D721Med (cell line): Measurements from ENCODE around the gene GPHN.

ENCODE experiments used
- DNase-seq: peaks from one replicate; pipeline ENCODE4 v3.0.0; 2011; ENCODE audit warnings: low spot score; ENCODE audit not compliant: insufficient read length
- FAIRE-seq: peaks from 2 replicates; lab custom pipeline; 2011; peaks lifted over from hg19 to GRCh38; lab: Jason Lieb, UNC
- TF ChIP-seq, protein P1 (sequence below): IDR thresholded peaks from 2 replicates; pipeline ENCODE4 v1.5.1; 2012; ENCODE audit warnings: mild to moderate bottlenecking, control low read depth; ENCODE audit not compliant: insufficient read depth; ENCODE audit errors: missing control alignments

Gene GPHN

DNA sequence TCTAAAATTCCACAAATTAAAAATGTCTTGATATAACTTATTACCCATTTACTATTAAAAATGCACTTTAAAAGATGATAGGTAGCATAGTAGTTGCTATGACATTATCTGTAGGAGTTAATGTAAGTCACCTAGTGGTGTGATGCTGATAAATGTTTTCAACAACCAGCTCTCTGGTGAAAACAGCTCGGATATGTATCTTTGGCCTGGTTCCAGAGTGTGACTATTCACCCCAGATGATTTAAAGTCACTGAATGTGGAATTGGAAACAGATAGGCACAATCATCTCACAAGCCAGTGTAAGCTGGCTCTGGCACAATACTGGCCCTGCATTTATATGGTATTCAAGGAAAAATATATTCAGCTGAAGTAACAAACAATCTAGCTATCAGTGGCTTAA is 31.0 kb upstream of the GPHN start:
- TF ChIP-seq, protein P1, sequence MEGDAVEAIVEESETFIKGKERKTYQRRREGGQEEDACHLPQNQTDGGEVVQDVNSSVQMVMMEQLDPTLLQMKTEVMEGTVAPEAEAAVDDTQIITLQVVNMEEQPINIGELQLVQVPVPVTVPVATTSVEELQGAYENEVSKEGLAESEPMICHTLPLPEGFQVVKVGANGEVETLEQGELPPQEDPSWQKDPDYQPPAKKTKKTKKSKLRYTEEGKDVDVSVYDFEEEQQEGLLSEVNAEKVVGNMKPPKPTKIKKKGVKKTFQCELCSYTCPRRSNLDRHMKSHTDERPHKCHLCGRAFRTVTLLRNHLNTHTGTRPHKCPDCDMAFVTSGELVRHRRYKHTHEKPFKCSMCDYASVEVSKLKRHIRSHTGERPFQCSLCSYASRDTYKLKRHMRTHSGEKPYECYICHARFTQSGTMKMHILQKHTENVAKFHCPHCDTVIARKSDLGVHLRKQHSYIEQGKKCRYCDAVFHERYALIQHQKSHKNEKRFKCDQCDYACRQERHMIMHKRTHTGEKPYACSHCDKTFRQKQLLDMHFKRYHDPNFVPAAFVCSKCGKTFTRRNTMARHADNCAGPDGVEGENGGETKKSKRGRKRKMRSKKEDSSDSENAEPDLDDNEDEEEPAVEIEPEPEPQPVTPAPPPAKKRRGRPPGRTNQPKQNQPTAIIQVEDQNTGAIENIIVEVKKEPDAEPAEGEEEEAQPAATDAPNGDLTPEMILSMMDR, result no peak
- no peak for DNase-seq
- no peak for FAIRE-seq

DNA sequence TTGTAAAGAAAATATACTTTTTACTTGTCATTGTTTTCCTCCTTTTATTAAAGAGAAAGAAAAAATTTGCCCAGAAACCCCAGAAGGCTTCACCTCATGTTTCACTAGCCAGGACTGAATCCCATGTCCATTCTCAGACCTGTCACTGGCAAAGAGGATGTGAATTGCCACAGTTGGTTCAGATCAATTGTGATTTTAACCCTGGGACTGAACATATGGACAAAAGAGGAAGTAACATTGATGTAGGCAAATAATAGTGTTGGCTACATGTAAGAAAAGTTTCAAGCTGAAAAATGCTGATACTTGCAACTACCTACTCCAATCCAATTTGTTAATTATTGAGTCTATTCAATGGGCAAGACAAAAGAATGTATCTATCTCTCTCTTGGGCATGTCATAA is 30.4 kb upstream of the GPHN start:
- FAIRE-seq (no peak), DNase-seq (no peak)
- TF ChIP-seq, protein P1, result no peak

DNA sequence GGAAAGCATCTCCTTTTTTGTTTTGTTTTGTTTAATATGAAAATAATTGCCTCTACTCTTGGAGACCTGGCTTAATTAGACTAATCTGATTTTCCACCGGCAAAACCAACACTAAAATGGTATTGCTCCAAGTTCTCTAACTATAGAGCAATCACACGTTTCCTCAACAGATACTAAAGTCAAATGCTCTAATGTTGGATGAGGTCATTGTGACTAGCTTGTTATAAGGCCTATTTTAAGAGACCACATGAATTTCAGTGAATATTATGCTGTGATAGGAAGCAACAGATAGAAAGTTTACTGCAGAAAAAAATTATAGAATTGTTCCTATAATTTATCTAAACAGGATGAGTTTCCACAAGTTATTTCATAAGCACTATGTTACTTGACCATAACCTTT is 25.1 kb upstream of the GPHN start:
- TF ChIP-seq, protein P1, result no peak
- DNase-seq (no peak), FAIRE-seq (no peak)

DNA sequence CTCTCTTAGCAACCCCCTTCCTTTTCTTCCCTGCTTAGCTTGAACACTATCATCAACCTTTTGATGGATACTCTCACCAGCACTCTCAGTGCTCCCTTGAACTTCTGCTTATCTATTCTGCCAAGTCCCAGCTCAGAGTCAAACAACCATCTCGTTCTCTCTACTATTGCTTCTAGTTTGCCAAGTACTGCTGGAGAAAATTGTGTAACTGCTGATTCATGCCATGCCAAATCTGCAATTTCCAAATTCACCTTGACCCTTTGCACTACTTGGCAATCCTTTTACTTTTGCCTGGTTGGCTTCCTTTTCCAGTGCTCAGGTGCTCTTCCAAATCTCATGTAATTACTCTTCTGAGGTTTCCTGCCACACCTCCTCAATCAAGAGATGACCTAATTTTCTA is 24.6 kb upstream of the GPHN start:
- DNase-seq (no peak), FAIRE-seq (no peak)
- TF ChIP-seq, protein P1, result no peak

DNA sequence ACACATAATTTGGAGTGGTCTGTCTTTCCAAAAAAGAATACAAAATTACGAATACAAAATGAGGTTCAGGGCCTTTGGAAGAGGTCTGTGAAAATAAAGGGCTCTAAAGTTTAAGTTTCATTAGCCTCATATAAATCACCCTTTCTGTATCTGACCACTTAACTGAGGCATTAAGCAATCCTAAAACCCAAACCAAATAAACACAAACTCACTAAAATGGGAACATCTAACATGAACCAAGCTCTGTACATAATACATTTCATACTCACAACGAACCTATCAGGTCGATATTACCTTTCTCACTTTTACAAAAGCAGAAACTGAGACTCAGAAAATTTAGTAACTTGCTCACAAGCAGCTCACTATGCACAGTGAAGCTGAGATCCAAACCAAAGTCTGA is 22.9 kb upstream of the GPHN start:
- DNase-seq, result no peak
- no peak for FAIRE-seq
- TF ChIP-seq, protein P1, result no peak

DNA sequence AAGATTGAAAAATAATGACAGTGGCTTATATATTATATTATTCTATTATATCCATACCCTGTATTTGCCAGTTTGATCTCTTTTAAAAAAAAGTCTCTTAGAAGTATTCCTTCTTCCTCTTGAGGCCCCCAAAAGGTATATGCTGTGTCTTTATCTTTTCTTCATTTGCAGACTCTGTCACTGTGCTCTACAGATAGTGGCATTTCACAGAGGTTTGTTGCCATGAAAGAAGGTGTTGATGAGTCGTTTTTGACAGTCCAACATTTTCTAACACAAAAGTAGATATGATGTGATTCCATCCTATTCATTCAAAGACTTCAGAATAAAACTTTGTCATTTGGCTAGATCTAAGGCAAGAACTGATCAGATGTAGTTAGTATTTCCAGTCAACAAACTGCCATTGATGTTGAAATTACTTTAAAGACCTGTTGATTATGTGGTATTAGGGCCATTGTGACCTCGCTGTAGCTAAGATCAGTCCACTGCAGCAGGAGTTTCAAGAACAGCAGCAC is 22.0 kb upstream of the GPHN start, which contains the start of gene CCDC196:
Gene CCDC196 (plus strand): TSS at position 462 of the 512 bp plus-strand sequence. CDS start 132 bp downstream, outside the sequence.
- FAIRE-seq (no peak), DNase-seq (no peak)
- TF ChIP-seq, protein P1, result no peak

DNA sequence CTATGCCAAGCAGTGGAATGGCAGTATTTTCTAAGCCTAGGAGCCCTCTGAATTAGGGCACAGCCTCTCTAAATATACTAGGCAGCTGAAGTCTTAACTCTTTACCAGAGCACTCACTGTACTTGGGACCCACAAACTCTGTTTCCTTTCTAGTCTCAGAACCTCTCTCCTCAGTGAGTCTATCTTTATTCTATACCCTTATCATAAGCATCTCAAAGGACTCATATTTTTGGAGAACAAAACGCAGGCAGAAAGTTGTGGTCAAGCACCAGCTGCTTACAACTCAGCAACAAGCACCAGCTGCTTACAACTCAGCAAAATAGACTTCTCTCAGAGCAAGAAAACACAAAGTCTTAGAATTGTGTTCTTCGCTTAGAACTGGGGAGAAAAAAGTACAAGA is 20.8 kb upstream of the GPHN start:
- TF ChIP-seq, protein P1, result no peak
- FAIRE-seq, result no peak
- no peak for DNase-seq
